Activated CD8-positive, alpha-beta T cell treated with anti-CD3 and anti-CD28 coated beads, Interleukin-2, amount 10 ng/mL, durations not matched to agents 7 days and 5 days (primary cell): ENCODE results near the gene ALKBH4. TPM values are rescaled to one million over a fixed set of nuclear protein-coding genes. Genes with fewer than 3 reads are reported as not detected.

ENCODE experiments used
- ATAC-seq: fragments of 150-1000 bp; cut with Tn5 transposase; one replicate; pipeline ENCODE4 v1.10.0; 2021; ENCODE audit warnings: moderate library complexity
- CTCF ChIA-PET: fragments of 350-600 bp; sonication (Branson Sonifier 250); formaldehyde crosslinking; loops from one replicate; lab custom pipeline; 2021; ENCODE audit warnings: antibody characterized with exemption; lab: Charles Lee
- POLR2A ChIA-PET: fragments of 350-600 bp; sonication (Branson Sonifier 250); formaldehyde crosslinking; loops from one replicate; lab custom pipeline; 2021; ENCODE audit warnings: antibody characterized with exemption; lab: Charles Lee
- DNase-seq: peaks from one replicate; pipeline ENCODE4 v3.0.0-alpha.2; 2020
- H3K27ac Mint-ChIP-seq: one replicate; pipeline ENCODE4 v1.8.0; 2021; ENCODE audit warnings: mild to moderate bottlenecking, mixed read lengths
- H3K27me3 Mint-ChIP-seq: one replicate; pipeline ENCODE4 v1.8.0; 2021; ENCODE audit warnings: low read depth, mixed read lengths
- H3K36me3 Mint-ChIP-seq: one replicate; pipeline ENCODE4 v1.8.0; 2021; ENCODE audit warnings: low read depth, mixed read lengths
- H3K4me1 Mint-ChIP-seq: one replicate; pipeline ENCODE4 v1.8.0; 2021; ENCODE audit warnings: low read depth, mixed read lengths
- H3K4me3 Mint-ChIP-seq: one replicate; pipeline ENCODE4 v1.8.0; 2021; ENCODE audit warnings: mild to moderate bottlenecking, mixed read lengths
- H3K9me3 Mint-ChIP-seq: one replicate; pipeline ENCODE4 v1.8.0; 2022; ENCODE audit warnings: mixed read lengths; ENCODE audit not compliant: insufficient read depth
- total RNA-seq, 2 experiments: library from RNA; stranded (reverse); gene quantifications; one replicate each; pipeline ENCODE4 v1.2.3, GENCODE V29; 2021

ALKBH4 gene
- total RNA-seq, 2 experiments from 2014 or later, result 10.8 to 11.1 TPM

DNA sequence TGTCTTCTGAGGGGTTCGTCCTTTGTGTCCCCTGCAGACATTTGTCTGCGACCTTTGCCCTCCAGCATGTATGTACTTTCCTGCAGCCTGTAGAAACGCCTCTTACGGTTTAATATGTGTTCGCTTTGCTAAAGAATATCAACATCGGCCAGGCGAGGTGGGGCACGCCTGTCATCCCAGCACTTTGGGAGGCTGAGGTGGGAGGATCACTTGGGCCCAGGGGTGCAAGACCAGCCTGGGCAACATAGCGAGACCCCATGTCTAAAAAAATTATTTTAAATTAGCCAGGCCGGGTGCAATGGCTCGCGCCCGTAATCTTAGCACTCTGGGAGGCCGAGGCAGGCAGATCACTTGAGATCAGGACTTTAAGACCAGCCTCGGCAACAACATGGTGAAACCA lies 15.5 kb downstream of the ALKBH4 start:
- Mint-ChIP-seq H3K4me3 (no peak overlapping the region), H3K4me1 (peaks cover 4% of the 10 kb centered on the region), H3K27ac (no peak overlapping the region), H3K36me3 (peaks cover 24% of the 10 kb centered on the region), H3K9me3 (no peaks in the 10 kb centered on the region), H3K27me3 (no peaks in the 10 kb centered on the region)
- ChIA-PET CTCF (interaction anchor here (1.5 to 3.4 kb wide), 3 partner anchors 37 to 49 kb away, joined by 4 to 44 read pairs (median 21); no protein-coding TSS in a partner anchor), POLR2A (interaction anchor here (0.7 to 1.6 kb wide), 2 partner anchors 18 to 42 kb away, joined by 4 read pairs; no protein-coding TSS in a partner anchor)
- DNase-seq (no peak), ATAC-seq (no peak)

DNA sequence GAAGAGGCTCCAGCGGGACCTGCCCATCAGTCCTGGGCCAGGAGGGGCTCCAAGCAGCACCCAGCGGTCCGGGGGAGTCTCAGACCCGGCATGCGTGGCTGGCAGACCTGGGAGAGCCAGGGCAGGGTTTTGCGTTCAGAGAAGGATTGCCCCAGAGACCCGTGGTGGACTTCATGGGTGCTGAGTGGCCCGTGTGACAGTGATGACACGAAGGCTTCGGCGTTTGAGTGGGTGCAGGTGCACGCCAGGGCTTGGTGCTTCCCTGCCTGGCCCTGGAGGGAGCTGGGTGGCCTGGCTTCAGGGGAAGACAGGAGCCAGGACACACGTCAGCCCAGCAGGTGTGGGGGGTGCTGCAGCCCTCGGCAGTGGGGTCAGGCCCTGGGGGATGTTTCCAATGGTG lies 17.4 kb downstream of the ALKBH4 start:
- DNase-seq, result no peak
- peaks cover 11% of the 10 kb centered on the region for H3K4me1 Mint-ChIP-seq
- ATAC-seq, result no peak
- H3K27ac Mint-ChIP-seq, result no peak overlapping the region
- POLR2A ChIA-PET, result interaction anchor here (0.9 kb wide), 1 partner anchor 9 kb away, joined by 4 read pairs; no protein-coding TSS in a partner anchor
- CTCF ChIA-PET, result interaction anchor here (1.3 kb wide), 1 partner anchor 43 kb away, joined by 3 read pairs; no protein-coding TSS in a partner anchor
- H3K4me3 Mint-ChIP-seq, result no peak overlapping the region
- no peaks in the 10 kb centered on the region for H3K9me3 Mint-ChIP-seq
- peaks cover 30% of the 10 kb centered on the region for H3K36me3 Mint-ChIP-seq
- no peaks in the 10 kb centered on the region for H3K27me3 Mint-ChIP-seq

DNA sequence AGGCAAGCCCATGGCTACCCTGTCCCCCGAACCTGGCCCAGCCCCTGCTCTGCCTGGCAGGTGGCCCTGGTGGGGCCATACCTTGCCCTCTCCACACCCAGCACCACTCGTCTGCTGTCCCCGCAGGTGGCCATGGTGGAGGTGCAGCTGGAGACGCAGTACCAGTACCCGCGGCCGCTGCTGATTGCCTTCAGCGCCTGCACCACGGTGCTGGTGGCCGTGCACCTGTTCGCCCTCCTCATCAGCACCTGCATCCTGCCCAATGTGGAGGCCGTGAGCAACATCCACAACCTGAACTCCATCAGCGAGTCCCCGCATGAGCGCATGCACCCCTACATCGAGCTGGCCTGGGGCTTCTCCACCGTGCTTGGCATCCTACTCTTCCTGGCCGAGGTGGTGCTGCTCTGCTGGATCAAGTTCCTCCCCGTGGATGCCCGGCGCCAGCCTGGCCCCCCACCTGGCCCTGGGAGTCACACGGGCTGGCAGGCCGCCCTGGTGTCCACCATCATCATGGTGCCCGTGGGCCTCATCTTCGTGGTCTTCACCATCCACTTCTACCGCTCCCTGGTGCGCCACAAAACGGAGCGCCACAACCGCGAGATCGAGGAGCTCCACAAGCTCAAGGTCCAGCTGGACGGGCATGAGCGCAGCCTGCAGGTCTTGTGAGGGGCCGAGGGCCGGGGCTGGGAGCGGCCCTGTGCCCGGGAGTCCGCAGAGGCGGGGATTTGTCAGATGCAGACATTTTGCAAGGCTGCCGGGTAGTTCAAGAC lies 18.1 kb downstream of the ALKBH4 start:
- Mint-ChIP-seq H3K9me3 (no peaks in the 10 kb centered on the region), H3K4me3 (no peak overlapping the region), H3K27ac (no peak overlapping the region), H3K4me1 (peaks cover 18% of the 10 kb centered on the region), H3K27me3 (no peaks in the 10 kb centered on the region), H3K36me3 (peaks cover 36% of the 10 kb centered on the region)
- ATAC-seq (no peak), DNase-seq (no peak)
- ChIA-PET POLR2A (interaction anchor here (0.9 kb wide), 1 partner anchor 8 kb away, joined by 4 read pairs; no protein-coding TSS in a partner anchor), CTCF (no interaction called here)

DNA sequence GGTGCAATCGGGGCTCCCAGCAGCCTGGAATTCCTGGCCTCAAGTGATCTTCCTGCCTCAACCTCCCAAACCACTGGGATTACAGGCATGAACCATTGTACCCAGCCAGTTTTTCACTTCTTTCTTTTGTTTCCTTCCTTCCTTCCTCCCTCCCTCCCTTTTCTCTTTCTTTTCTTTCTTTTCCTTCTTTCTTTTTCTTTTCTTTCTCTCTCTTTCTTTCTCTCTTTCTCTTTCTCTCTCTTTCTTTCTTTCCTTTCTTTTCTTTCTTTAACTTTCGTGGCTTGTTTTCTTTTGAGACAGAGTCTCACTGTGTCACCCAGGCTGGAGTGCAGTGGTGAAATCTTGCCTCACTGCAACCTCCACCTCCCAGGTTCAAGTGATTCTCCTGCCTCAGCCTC lies 19.0 kb downstream of the ALKBH4 start:
- ChIA-PET CTCF (no interaction called here), POLR2A (no interaction called here)
- peak overlapping the region; percentile 58 for H3K27ac Mint-ChIP-seq

DNA sequence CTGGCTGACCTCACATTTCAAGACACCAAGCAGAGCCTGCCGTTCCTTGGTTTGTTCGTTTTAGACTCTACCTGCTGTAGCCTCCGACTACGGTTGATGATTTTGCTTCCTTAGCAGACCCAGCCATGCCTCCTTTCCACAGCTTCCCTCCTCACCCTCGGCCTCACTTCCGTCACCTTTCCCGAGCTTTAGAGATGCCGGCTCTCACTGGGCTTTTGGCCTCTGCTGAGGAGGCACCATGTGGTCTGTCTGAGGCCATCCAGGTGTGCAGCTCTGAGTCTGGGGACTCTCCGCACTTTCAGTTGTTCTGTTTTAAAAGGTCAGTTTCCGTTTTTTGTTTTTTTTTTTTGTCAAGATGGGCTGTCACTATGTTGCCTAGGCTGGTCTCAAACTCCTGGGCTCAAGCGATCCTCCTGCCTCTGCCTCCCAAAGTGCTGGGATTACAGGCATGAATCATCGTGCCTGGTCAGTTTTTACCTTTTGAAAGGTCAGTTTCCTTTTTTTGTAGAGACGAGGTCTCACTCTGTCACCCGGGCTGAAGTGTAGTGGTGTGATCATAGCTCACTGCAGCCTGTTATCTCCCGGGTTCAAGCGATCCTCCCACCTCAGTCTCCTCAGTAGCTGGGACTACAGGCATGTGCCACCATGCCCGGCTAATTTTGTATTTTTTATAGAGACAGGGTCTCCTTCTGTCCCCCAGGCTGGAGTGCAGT lies 19.5 kb downstream of the ALKBH4 start:
- DNase-seq, result no peak
- no peak for ATAC-seq
- H3K9me3 Mint-ChIP-seq, result no peaks in the 10 kb centered on the region
- peaks cover 19% of the 10 kb centered on the region for H3K4me1 Mint-ChIP-seq
- ChIA-PET CTCF (no interaction called here), POLR2A (no interaction called here)
- H3K36me3 Mint-ChIP-seq, result peaks cover 42% of the 10 kb centered on the region
- no peak overlapping the region for H3K4me3 Mint-ChIP-seq
- no peaks in the 10 kb centered on the region for H3K27me3 Mint-ChIP-seq
- H3K27ac Mint-ChIP-seq, result peak overlapping the region; percentile 58

More for the DNA sequence above, 19.0 kb downstream of the ALKBH4 start:
- ATAC-seq, result no peak
- no peak for DNase-seq
- Mint-ChIP-seq H3K27me3 (no peaks in the 10 kb centered on the region), H3K4me3 (no peak overlapping the region), H3K4me1 (peaks cover 19% of the 10 kb centered on the region), H3K36me3 (peaks cover 40% of the 10 kb centered on the region), H3K9me3 (no peaks in the 10 kb centered on the region)

DNA sequence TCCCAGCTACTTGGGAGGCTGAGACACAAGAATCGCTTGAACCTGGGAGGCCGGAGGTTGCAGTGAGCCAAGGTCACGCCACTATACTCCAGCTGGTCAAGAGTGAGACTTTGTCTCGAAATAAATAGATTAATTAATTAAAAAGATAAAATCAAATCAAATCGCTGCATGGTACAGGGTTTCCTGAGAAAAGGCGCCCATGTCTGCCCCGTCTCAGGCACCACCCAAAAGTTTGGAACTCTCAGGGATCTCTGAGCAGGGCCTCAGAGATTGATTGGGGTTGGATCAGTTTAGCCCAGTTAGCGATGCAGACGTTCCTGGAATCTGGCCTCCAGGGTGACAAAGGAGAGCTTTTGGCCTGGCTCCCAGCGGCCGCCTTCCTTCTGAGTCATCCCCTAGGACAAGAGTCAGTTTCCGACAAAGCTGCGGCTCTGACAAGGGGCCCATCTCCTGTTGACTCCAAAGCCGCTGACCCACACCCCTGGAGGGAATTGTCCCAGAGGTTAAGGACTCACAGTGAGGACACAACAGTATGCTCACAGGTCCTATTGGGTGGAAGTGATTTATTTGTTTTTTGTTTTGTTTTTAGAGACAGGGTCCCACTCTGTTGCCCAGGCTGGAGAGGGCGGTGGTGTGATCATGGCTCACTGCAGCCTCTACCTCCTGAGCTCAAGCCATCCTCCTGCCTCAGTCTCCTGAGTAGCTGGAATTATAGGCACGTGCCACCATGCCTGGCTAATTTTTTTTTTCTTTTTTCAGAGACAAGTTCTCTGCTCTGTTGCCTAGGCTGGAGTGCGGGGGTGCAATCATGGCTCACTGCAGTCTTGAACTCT lies 24.5 kb downstream of the ALKBH4 start:
- DNase-seq (no peak), ATAC-seq (no peak)
- peaks cover 46% of the 10 kb centered on the region for H3K36me3 Mint-ChIP-seq
- ChIA-PET CTCF (interaction anchor here (1.1 to 6.8 kb wide), 5 partner anchors 17 to 49 kb away, joined by 3 to 33 read pairs (median 6); no protein-coding TSS in a partner anchor), POLR2A (interaction anchor here (0.6 to 4.3 kb wide), 2 partner anchors 14 to 19 kb away, joined by 3 to 21 read pairs; no protein-coding TSS in a partner anchor)
- H3K4me1 Mint-ChIP-seq, result peaks cover 33% of the 10 kb centered on the region
- no peaks in the 10 kb centered on the region for H3K27me3 Mint-ChIP-seq
- no peak overlapping the region for H3K27ac Mint-ChIP-seq
- no peaks in the 10 kb centered on the region for H3K9me3 Mint-ChIP-seq
- H3K4me3 Mint-ChIP-seq, result no peak overlapping the region

DNA sequence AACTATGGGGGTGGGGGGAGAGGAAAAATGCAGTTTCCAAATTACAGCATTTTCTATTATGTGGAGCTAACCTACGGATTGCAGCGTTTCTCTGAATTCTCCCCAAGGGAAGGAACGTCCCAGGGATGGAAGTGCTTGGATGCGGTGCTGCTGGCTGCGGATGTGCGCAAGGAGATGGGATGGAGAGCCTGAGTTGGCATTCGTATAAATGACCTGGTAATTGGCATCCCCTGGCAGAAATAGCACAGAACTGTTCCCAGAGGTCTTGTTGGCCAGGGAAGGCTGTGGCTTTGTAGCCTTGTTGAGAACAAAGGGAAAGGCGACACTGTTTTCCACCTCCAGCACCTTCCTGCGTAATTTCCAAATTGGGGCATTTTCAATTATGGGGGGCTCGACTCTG lies 28.5 kb downstream of the ALKBH4 start:
- Mint-ChIP-seq H3K4me1 (peaks cover 44% of the 10 kb centered on the region), H3K27me3 (no peaks in the 10 kb centered on the region), H3K9me3 (no peaks in the 10 kb centered on the region), H3K27ac (no peak overlapping the region), H3K36me3 (peaks cover 35% of the 10 kb centered on the region), H3K4me3 (no peak overlapping the region)
- CTCF ChIA-PET, result interaction anchor here (1.3 to 7.5 kb wide), 3 partner anchors 10 to 32 kb away, joined by 6 to 43 read pairs (median 33); no protein-coding TSS in a partner anchor
- POLR2A ChIA-PET, result interaction anchor here (4.3 kb wide), 1 partner anchor 10 kb away, joined by 21 read pairs; no protein-coding TSS in a partner anchor
- DNase-seq (no peak), ATAC-seq (no peak)

DNA sequence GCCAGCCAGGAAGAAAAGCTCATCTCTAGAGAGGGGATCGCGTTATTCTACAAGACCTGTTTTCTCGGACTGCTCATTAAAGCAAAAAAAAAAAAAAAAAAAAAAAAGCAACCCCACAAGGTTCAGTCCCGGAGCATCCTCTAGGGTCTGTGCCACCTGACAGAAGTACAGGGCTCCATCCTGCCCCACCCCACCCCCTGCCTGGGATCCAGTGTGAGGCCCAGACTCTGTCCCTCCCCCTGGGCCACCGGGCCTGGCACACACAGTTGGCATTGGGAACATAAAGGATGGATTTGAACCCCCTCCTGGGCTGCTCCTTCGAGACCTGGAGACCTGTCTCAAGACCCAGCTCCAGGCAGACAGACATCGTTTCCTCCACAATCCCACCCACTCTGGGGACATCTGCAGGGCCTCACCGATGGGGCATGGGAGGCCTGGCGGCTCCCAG lies 30.6 kb downstream of the ALKBH4 start:
- CTCF ChIA-PET, result interaction anchor here (0.7 to 7.5 kb wide), 5 partner anchors 8 to 30 kb away, joined by 3 to 43 read pairs (median 8); no protein-coding TSS in a partner anchor
- Mint-ChIP-seq H3K27me3 (no peaks in the 10 kb centered on the region), H3K36me3 (peaks cover 36% of the 10 kb centered on the region), H3K27ac (peak overlapping the region; percentile 86), H3K4me3 (peak overlapping the region; percentile 88), H3K4me1 (peaks cover 65% of the 10 kb centered on the region), H3K9me3 (no peaks in the 10 kb centered on the region)
- ATAC-seq (peak; percentile 22), DNase-seq (peak; percentile 47)
- POLR2A ChIA-PET, result interaction anchor here (1.0 to 1.5 kb wide), 5 partner anchors 8 to 38 kb away, joined by 3 to 6 read pairs (median 5); partner anchors contain the start of gene PRKRIP1

DNA sequence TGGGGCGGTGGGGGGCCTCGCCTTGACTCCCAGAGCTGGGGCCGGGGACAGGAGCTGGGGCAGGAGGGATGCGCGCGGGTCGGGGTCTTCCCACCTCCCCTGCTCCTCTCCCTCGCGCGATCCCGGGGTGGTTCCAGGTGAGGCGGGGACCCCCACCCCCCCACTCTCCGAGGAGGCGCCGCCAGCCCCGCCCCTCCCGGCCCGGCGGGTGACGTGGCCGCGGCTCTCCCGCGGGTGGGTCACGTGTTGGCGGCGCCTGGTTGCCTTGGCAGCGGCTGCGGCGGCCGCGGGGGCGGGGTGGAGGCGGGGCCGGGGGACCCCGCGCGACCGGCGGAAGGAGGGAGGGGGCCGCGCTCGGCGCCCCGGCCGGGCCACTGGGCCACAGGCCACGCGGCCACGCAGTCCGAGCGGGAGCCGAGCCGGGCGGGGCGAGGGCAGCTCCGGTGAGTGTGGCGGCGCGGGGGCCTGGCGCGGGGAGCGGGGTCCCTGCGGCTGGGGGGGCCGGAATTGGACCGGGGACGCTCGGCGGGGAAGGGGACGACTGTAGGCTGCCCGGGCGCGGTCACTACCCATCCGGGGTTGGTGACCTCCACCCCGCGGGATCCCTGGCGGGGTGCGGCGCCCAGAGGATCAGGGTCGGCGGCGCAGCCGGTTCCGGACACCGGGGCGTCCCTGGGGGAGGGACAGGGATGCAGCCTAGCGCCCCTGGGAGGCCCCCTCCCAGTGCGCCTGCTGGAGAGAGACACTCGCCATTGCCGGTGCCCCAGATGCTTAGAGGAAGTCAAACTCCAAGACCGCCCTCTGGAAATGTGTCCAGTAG lies 31.2 kb downstream of the ALKBH4 start, which contains the start of gene ORAI2:
Gene ORAI2 (plus strand): TSS at position 357 of the 820 bp plus-strand sequence. CDS start 5,382 bp downstream, outside the sequence.
- CTCF ChIA-PET, result interaction anchor here (0.7 to 7.5 kb wide), 6 partner anchors 8 to 29 kb away, joined by 3 to 43 read pairs (median 8); no protein-coding TSS in a partner anchor
- peak within 1 kb of the TSS; percentile 87 for H3K27ac Mint-ChIP-seq
- no peaks in the 10 kb centered on the region for H3K27me3 Mint-ChIP-seq
- peaks cover 68% of the 10 kb centered on the region for H3K4me1 Mint-ChIP-seq
- H3K36me3 Mint-ChIP-seq, result peaks cover 31% of the 10 kb centered on the region
- no peaks in the 10 kb centered on the region for H3K9me3 Mint-ChIP-seq
- peak within 1 kb of the TSS; percentile 88 for H3K4me3 Mint-ChIP-seq
- POLR2A ChIA-PET, result interaction anchor here (0.7 to 1.6 kb wide), 7 partner anchors 8 to 37 kb away, joined by 3 to 6 read pairs (median 5); partner anchors contain the start of genes ALKBH4, LRWD1 and PRKRIP1
- DNase-seq (peak; percentile 88), ATAC-seq (peak; percentile 71)
